ENCODE data around the gene PPM1F.
"Not testable (repeated sequence)": the region's sequence is repeated elsewhere in the genome, so short reads cannot be mapped to it uniquely, and the experiment has no call there.

Gene PPM1F

DNA sequence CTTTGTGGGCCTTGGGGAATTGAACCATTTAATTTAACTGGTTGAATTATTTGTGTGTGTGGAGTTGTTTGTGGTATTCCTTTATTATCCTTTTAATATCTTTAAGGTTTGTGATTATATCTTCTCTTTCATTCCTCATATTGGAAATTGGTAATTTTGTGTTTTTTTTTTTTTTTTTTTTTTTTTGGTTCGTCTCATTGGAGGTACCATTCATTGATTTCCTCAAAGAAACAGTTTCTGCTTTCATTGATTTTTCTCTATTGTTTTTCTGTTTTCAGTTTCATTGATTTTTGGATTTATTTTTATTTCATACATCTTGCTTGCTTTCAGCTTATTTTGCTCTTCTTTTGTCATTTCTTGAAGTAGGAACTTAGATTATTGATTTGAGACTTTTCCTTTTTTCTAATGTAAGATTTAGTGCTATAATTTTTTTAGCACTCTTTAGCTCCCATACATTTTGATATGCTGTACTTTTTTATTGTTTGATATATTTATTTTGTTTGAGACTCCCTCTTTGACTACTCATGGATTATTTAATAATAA is 54.2 kb downstream of the PPM1F start:
- DNase-seq = no peak

DNA sequence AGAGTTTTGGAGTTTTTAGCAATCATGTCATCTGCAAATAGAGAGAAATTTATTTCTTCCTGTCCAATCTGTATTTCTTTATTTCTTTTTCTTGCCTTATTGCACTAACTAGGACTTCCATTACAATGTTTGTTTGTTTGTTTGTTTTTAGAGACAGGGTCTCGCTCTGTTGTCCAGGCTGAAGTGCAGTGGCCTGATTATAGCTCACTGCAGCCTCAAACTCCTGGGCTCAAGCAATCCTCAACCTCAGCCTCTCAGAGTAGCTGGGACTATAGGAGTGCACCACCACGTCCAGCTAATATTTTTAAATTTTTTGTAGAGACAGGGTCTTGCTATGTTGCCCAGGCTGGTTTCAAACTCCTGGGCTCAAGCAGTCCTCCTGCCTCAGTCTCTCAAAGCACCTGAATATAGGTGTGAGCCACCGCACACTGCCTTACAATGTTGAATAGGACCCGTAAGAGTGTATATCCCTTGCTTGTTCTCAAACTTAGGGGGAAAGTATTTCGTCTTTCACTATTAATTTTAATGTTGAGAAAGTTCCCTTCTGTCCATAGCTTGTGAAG is 55.6 kb downstream of the PPM1F start:
- DNase-seq = no peak

DNA sequence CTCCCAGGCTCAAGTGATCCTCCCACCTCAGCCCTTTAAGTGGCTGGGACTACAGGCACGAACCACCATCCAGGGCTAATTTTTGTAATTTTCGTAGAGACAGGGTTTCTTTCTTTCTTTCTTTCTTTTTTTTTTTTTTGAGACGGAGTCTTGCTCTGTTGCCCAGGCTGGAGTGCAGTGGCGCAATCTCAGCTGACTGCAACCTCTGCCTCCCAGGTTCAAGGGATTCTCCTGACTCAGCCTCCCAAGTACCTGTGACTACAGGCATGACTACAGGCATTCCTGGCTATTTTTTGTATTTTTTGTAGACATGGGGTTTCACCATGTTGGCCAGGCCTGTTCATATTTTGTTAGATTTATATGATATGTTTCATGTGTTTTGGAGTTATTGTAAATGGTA is 56.4 kb downstream of the PPM1F start:
- DNase-seq = not testable (repeated sequence)

DNA sequence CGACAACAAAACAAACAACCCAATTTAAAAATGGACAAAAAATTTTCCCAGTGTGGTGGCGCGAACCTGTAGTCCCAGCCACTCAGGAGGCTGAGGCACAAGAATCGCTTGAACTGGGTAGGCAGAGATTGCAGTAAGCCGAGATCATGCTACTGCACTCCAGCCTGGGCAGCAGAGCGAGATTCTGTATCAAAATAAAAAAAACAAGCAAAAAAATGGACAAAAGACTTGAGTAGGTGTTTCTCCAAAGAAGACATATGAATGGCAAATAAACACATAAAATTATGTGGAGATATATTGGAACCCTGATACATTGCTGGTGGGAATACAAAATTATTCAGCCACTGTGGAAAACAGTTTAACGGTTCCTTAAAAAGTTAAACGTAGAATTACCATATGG is 57.8 kb downstream of the PPM1F start:
- no peak for DNase-seq

DNA sequence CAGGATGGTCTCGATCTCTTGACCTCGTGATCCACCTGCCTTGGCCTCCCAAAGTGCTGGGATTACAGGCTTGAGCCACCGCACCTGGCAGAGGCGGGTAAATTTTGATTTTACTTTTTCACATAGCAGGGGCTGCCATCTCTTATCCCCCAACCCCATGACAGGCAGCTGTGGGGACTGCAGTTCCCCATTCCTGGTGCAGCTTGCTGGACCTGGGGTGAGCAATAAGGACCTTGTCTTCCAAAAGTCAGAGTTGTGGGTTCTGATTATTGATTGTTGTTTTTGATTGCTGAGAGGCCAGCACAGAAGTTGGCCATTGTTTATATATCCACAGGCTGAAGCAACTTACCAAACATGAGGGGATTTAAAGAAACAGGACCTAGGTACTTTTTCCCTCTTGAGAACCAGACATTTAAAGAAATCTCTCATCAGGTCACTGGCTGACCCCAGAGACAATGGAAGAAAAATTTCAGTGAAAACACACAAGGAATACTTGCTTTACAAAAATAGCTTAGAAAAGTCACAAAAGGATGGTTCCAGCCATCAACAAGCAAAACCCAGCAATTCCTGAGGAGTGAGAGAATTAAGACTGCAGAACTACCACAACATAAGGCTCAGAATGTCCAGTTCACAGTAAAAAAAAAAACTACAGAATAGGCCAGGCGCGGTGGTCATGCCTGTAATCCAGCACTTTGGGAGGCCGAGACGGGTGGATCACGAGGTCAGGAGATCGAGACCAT is 63.2 kb downstream of the PPM1F start:
- DNase-seq = no peak

DNA sequence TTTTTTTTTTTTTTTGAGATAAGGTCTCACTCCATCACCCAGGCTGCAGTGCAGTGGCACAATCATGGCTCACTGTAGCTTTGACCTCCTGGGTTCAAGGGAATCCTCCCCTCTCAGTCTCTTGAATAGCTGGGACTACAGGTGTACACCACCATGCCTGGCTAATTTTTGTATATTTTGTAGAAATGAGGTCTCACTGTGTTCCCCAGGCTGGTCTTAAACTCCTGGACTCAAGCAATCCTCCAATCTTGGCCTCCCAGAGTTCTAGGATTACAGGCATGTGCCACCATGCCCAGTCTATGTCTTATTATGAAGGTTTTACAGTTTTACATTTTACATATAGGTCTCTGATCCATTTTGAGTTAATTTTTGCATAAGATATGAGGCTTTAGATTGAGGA is 64.8 kb downstream of the PPM1F start:
- DNase-seq = no peak

DNA sequence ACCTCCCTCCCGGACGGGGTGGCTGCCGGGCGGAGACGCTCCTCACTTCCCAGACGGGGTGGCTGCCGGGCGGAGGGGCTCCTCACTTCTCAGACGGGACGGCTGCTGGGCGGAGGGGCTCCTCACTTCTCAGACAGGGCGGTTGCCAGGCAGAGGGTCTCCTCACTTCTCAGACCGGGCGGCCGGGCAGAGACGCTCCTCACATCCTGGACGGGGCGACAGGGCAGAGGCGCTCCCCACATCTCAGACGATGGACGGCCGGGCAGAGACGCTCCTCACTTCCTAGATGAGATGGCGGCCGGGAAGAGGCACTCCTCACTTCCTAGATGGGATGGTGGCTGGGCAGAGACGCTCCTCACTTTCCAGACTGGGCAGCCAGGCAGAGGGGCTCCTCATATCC is 68.7 kb downstream of the PPM1F start:
- not testable (repeated sequence) for DNase-seq

DNA sequence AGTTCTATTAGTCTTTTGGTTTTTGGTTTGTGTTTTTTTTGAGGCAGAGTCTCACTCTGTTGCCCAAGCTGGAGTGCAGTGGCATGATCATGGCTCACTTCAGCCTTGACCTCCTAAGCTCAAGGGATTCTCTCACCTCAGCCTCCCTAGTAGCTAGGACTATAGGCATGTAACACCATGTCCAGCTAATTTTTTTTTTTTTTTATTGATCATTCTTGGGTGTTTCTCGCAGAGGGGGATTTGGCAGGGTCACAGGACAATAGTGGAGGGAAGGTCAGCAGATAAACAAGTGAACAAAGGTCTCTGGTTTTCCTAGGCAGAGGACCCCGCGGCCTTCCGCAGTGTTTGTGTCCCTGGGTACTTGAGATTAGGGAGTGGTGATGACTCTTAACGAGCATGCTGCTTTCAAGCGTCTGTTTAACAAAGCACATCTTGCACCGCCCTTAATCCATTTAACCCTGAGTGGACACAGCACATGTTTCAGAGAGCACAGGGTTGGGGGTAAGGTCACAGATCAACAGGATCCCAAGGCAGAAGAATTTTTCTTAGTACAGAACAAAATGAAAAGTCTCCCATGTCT is 69.8 kb downstream of the PPM1F start:
- not testable (repeated sequence) for DNase-seq

DNA sequence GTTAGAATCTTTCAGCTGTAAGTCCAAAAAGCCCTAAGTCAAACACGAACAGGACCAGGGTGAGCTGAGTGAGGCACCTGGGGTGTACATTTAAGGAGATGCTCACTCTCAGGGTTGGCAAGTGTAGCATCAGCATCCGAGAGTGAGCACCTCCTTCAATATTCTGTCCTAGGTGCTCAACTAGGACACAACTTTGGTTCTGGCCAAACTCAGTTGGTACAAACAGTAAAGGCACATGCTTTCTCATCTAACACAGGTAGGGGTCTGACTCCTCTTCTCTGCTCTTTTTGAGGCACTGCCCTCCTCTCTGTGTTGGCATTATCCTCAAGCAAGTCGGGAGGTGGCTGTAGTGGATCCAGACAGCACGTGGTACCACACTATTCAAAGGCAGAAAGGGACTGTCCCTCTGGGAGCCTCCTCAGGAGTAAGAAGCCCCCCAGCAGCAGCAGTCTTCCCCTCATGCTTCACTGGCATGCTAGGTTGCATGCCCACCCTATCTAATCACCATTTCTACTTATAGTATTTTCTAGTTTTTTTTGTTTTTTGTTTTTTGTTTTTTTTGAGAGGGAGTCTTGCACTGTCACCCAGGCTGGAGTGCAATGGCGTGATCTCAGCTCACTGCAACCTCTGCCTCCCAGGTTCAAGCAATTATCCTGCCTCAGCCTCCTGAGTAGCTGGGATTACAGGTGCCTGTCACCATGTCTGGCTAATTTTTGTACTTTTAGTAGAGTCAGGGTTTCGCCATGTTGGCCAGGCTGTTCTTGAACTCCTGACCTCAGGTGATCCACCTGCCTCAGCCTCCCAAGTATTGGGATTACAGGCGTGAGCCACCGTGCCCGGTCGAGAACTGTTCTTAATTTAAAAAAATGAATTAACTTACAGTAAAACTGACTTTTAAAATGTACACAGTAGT is 70.6 kb downstream of the PPM1F start:
- DNase-seq = no peak

DNA sequence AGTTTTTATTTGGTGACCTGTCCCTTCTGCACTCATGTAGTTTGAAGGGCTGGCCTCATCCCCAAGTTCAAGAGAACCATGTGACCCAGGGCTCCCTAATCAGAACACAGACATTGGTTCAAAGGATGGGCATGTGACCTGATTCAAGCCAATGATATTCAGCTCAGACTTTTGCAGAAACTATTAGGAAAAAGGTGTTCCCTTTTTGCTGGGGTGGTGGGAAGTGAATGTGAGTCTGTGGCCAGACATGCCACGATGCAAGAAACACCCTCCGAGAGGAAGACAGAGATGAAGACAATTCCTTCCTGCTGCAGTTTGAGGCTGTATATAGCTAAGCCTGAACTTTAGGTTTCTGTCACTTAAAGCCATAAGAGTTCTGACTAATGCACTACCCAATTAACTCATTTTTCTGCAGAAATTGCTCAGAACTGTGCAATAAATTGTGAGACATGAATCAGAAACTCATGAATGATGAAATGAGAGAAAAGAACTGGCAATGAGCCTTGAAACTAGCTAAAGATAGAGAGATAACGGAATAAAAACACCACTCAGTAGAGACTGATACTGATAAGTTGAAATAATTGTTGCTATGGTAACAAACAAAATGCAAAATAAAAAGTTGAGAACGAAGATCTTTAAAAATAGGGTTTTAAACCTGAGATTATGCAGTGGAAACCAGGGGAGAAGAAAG is 76.0 kb downstream of the PPM1F start:
- DNase-seq = no peak

DNA sequence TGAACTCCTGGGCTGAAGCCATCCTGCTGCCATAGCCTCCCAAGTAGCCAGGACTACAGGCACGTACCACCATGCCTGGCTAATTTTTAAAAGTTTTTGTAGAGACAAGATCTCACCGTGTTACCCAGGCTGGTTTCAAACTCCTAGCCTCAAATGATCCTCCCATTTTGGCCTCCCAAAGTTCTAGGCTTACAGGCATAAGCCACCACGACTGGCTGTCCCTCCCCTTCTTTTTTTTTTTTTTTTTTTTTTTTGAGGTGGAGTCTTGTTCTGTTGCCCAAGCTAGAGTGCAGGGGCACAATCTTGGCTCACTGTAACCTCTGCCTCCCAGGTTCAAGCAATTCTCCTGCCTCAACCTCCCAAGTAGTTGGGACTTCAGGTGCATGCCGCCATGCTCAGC is 77.7 kb downstream of the PPM1F start:
- not testable (repeated sequence) for DNase-seq

DNA sequence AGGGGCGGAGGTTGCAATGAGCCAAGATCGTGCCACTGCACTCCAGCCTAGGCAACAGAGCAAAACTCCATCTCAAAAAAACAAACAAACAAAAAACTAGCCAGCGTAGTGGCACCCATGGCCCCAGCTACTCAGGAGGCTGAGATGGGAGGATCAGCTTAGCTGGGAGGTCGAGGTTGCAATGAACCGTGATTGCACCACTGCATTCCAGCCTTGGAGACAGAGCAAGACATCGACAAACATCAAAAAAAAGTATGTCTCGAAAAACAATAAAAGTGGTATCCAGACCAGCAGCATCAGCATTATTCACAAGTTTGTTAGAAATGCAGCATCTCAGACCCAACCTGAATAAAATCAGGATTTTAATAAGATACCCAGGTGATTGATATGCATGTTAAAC is 79.0 kb downstream of the PPM1F start:
- no peak for DNase-seq

DNA sequence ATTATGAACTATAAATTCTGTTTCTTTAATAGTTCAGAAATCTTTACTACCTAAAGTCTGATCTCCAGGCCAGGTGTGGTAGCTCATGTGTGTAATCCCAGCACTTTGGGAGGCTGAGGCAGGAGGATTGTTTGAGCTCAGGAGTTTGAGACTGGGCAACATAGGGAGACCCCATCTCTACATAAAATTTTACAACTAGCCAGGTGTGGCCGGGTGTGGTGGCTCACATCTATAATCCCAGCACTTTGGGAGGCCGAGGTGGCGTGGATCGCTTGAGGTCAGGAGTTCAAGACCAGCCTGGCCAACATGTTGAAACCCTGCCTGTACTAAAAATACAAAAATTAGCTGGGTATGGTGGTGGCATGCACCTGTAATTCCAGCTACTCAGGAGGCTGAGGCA is 79.9 kb downstream of the PPM1F start:
- DNase-seq = not testable (repeated sequence)
